Measurements from ENCODE around the gene LRRC4C.

DNA sequence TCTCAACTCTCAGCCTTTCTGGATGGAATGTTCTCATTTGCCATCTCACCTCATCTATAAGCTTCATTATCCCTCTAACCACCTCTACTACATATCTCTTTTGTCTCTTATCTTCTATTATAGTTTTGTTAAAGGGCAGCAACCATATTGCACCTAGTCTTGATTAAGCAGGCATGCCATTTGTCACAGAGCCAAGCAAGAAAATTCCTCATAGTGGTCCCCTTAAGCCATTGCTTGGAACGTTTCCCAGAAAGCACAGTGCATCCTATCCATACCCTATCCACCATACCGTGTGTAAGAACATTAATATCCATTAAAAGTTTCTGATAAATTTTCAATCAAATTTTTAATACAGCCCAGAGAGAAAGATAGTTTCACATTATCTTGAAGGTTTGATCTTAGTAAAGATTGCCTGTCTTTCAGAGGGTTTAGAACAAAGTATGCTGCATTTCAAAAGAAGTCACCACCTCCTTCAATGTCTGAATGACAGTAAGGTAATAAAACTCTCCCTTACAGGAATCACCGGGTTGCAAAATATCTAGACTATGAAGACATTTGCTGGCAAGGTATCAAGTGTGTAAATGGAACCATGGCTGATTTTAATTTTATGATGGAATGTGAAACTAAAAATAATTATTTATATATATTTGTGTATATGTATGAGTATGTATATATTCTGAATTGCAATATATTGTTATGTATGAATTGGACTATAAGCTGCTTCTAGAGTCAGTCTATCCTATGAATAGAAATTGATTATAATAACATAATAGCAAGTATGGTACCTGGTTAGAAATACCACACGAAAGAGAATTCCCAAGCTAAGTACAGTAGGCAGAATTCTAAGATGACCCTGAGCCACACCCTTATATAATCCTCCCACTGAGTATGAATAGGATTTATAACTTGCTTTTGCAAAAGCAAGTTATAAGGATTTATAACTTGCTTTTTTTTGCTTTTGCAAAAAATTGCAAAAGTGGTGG, 1296.3 kb downstream of the LRRC4C start:
- TF ChIP-seq ESRRA (IDR thresholded peaks at IDR 0.05; ENCODE audit: low read length) = no peak
- TF ChIP-seq, protein P1, sequence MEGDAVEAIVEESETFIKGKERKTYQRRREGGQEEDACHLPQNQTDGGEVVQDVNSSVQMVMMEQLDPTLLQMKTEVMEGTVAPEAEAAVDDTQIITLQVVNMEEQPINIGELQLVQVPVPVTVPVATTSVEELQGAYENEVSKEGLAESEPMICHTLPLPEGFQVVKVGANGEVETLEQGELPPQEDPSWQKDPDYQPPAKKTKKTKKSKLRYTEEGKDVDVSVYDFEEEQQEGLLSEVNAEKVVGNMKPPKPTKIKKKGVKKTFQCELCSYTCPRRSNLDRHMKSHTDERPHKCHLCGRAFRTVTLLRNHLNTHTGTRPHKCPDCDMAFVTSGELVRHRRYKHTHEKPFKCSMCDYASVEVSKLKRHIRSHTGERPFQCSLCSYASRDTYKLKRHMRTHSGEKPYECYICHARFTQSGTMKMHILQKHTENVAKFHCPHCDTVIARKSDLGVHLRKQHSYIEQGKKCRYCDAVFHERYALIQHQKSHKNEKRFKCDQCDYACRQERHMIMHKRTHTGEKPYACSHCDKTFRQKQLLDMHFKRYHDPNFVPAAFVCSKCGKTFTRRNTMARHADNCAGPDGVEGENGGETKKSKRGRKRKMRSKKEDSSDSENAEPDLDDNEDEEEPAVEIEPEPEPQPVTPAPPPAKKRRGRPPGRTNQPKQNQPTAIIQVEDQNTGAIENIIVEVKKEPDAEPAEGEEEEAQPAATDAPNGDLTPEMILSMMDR (IDR thresholded peaks at IDR 0.05 in 2 of 3, conservative IDR thresholded peaks at IDR 0.05 in 1 of 3; ENCODE audit: control insufficient read depth in 2 of 3, extremely low read depth in 1 of 3, insufficient read depth in 1 of 3, low read depth in 3 of 3, low read length in 3 of 3) = no peak
- TF ChIP-seq MTA3 (IDR thresholded peaks at IDR 0.05; ENCODE audit: borderline replicate concordance, low read length) = no peak
- no peak for TF ChIP-seq FOS (IDR thresholded peaks at IDR 0.05; ENCODE audit: borderline replicate concordance, extremely low read depth, insufficient read length)
- TF ChIP-seq, protein P2, sequence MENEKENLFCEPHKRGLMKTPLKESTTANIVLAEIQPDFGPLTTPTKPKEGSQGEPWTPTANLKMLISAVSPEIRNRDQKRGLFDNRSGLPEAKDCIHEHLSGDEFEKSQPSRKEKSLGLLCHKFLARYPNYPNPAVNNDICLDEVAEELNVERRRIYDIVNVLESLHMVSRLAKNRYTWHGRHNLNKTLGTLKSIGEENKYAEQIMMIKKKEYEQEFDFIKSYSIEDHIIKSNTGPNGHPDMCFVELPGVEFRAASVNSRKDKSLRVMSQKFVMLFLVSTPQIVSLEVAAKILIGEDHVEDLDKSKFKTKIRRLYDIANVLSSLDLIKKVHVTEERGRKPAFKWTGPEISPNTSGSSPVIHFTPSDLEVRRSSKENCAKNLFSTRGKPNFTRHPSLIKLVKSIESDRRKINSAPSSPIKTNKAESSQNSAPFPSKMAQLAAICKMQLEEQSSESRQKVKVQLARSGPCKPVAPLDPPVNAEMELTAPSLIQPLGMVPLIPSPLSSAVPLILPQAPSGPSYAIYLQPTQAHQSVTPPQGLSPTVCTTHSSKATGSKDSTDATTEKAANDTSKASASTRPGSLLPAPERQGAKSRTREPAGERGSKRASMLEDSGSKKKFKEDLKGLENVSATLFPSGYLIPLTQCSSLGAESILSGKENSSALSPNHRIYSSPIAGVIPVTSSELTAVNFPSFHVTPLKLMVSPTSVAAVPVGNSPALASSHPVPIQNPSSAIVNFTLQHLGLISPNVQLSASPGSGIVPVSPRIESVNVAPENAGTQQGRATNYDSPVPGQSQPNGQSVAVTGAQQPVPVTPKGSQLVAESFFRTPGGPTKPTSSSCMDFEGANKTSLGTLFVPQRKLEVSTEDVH (IDR thresholded peaks at IDR 0.05; ENCODE audit: low read depth, partially characterized antibody) = no peak
- TF ChIP-seq CHD2 (IDR thresholded peaks at IDR 0.05; ENCODE audit: borderline replicate concordance, low read depth, low read length) = no peak
- no peak for TF ChIP-seq ZNF207 (IDR thresholded peaks at IDR 0.05; ENCODE audit: borderline replicate concordance)
- TF ChIP-seq TCF7 (IDR thresholded peaks at IDR 0.05; ENCODE audit: borderline replicate concordance) = no peak
- TF ChIP-seq RAD21 (IDR thresholded peaks at IDR 0.05; ENCODE audit: insufficient read depth, low read depth, low read length) = no peak
- TF ChIP-seq POLR2A (IDR thresholded peaks at IDR 0.05; ENCODE audit: low read depth, low read length) = no peak
- no peak for TF ChIP-seq CHD1 (IDR thresholded peaks at IDR 0.05; ENCODE audit: low read depth, low read length)
- TF ChIP-seq TAF1 (IDR thresholded peaks at IDR 0.05; ENCODE audit: borderline replicate concordance, low read depth, low read length) = no peak
